ENCODE results near the gene SH3PXD2A. TPM values are rescaled to one million over a fixed set of nuclear protein-coding genes. Genes with fewer than 3 reads are reported as not detected.

Gene SH3PXD2A
- total RNA-seq, 1 donor from 2014 or later = 36.8 TPM

DNA sequence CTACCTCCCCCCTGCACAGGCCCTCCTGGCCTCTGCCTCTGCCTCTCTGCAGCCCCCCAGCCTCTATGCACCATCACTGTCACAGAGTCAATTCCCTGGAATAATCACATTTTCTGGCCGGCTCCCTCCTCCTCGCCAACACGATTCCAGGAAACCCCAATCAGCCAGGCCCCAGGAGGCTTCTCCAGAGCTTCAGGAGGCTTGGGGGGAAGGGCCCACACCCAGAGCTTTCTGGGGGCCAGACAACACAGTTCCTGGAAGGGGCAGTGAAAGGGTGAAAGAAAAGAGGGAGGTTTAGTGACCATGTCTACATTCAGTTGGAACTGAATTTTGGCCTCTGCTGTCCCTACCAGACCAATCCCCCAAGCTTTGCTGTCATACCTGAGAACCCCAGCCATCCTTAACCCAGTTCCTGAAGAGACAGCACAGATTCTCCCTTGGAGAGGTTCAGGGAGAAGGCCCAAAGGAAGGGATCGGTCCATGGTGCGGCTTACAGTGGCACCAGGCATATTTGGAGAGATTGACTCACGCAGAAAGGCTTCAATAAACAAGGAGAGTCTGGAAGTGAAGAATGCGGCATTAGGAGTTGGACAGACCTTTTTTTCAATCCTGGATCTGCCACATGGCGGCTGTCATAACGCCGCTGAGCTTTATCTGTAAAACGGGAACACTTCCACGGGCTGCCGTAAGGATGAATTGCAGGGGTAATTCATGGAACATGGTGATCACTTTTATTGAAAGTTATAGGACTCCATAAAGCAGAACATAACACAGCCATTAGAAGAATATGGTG lies 272.8 kb downstream of the SH3PXD2A start:
- H3K27me3 Mint-ChIP-seq (ENCODE audit: low read depth) = peaks cover 6% of the 10 kb centered on the region
- H3K9me3 Mint-ChIP-seq = peaks cover 9% of the 10 kb centered on the region
- no peaks in the 10 kb centered on the region for H3K4me1 Mint-ChIP-seq
- H3K27ac Mint-ChIP-seq = no peak overlapping the region
- H3K36me3 Mint-ChIP-seq = peaks cover 11% of the 10 kb centered on the region
- TF ChIP-seq, protein P1, sequence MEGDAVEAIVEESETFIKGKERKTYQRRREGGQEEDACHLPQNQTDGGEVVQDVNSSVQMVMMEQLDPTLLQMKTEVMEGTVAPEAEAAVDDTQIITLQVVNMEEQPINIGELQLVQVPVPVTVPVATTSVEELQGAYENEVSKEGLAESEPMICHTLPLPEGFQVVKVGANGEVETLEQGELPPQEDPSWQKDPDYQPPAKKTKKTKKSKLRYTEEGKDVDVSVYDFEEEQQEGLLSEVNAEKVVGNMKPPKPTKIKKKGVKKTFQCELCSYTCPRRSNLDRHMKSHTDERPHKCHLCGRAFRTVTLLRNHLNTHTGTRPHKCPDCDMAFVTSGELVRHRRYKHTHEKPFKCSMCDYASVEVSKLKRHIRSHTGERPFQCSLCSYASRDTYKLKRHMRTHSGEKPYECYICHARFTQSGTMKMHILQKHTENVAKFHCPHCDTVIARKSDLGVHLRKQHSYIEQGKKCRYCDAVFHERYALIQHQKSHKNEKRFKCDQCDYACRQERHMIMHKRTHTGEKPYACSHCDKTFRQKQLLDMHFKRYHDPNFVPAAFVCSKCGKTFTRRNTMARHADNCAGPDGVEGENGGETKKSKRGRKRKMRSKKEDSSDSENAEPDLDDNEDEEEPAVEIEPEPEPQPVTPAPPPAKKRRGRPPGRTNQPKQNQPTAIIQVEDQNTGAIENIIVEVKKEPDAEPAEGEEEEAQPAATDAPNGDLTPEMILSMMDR (IDR thresholded peaks at IDR 0.05; ENCODE audit: unreplicated experiment) = no peak
- DNase-seq (ENCODE audit: low spot score in 2 of 2, unreplicated experiment in 2 of 2) = no peak
- H3K4me3 Mint-ChIP-seq = no peak overlapping the region

DNA sequence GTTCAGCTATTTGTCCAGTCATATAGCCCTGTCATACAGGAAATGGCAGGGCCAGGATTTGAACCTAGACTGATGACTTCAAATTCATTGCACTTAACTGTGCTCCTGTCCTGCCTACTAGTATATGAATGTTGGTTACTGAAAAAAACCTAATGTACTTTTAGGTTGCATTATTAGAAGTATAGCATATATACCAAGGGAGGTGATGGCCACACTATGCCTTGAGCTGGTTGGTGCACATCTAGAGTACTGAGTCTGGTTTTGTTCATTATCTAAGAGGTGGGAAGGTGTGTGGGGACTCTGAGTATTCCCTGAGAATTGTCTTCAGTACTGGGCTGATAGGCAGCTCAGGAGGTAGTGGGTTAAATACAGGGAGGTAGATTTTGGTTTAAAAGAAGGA lies 273.9 kb downstream of the SH3PXD2A start:
- Mint-ChIP-seq H3K9me3 (peaks cover 2% of the 10 kb centered on the region), H3K27ac (no peak overlapping the region), H3K36me3 (peaks cover 7% of the 10 kb centered on the region), H3K4me3 (no peak overlapping the region), H3K4me1 (no peaks in the 10 kb centered on the region), H3K27me3 (ENCODE audit: low read depth) (peaks cover 6% of the 10 kb centered on the region)
- DNase-seq (ENCODE audit: low spot score in 2 of 2, unreplicated experiment in 2 of 2) = no peak
- TF ChIP-seq, protein P1 (IDR thresholded peaks at IDR 0.05; ENCODE audit: unreplicated experiment) = no peak

DNA sequence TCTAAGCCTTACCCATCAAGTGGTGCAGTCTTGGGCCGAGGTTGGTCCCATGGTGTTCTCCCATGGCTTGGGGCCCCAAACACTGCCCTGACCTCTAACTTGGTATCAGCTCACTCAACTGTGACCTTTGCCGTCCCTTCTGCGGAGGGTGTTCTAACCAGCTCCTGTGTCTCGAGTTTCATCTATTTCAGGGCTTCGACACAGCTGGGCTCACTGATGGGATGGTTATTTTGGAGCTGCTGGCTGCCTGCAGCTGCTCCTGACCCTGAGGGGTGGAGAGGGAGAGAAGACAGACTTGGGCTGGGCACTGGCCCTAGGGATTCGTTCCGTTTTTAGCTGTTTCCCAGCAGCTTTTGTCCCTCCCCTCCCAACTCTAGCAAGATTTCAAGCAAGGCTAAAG lies 274.9 kb downstream of the SH3PXD2A start:
- H3K4me3 Mint-ChIP-seq = no peak overlapping the region
- TF ChIP-seq, protein P1 (IDR thresholded peaks at IDR 0.05; ENCODE audit: unreplicated experiment) = no peak

GRCh38 chr10:103580011-103580410 lies 275.4 kb downstream of the SH3PXD2A start:
- Mint-ChIP-seq H3K27me3 (ENCODE audit: low read depth) (peaks cover 6% of the 10 kb centered on the region), H3K4me1 (peaks cover 2% of the 10 kb centered on the region), H3K27ac (no peak overlapping the region), H3K4me3 (no peak overlapping the region), H3K36me3 (peaks cover 2% of the 10 kb centered on the region), H3K9me3 (no peaks in the 10 kb centered on the region)
- DNase-seq (ENCODE audit: low spot score in 2 of 2, unreplicated experiment in 2 of 2) = no peak
- TF ChIP-seq, protein P1 (IDR thresholded peaks at IDR 0.05; ENCODE audit: unreplicated experiment) = no peak

More for the DNA sequence above, 274.9 kb downstream of the SH3PXD2A start:
- Mint-ChIP-seq H3K27me3 (ENCODE audit: low read depth) (peaks cover 6% of the 10 kb centered on the region), H3K4me1 (peaks cover 2% of the 10 kb centered on the region), H3K36me3 (peaks cover 2% of the 10 kb centered on the region), H3K27ac (no peak overlapping the region), H3K9me3 (no peaks in the 10 kb centered on the region)
- no peak for DNase-seq (ENCODE audit: low spot score in 2 of 2, unreplicated experiment in 2 of 2)

DNA sequence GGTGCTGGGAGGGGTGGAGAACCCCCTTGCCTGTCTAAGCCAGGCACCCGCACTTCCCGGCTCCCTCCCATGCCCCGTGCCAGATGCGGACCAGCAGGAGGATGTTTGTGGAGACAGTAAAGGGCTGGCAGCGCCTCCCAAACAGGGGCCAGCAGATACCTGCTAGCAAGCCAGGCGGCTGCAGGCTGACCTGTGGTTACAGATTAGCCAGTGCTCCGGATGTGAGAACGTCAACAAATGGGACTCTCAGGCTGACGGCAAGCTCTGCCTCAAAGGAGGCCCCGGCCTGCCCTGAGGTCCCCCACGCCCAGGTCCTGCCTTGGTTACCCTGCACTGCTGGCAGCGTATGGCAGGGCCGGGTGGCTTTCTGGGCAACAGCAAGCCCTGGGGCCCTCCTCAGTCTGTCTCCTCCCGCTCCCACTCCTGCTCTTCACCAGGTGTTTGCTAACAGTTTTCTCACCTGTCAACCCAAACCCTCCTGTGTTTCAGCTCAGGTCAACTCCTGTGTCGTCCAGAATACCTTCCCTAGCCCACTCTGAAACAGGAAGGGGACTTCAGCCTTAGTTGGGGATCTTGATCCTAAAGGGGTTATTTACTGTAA lies 276.5 kb downstream of the SH3PXD2A start:
- H3K36me3 Mint-ChIP-seq = peaks cover 1% of the 10 kb centered on the region
- no peaks in the 10 kb centered on the region for H3K9me3 Mint-ChIP-seq
- no peak for DNase-seq (ENCODE audit: low spot score in 2 of 2, unreplicated experiment in 2 of 2)
- peaks cover 5% of the 10 kb centered on the region for H3K4me1 Mint-ChIP-seq
- peaks cover 9% of the 10 kb centered on the region for H3K27me3 Mint-ChIP-seq (ENCODE audit: low read depth)
- H3K27ac Mint-ChIP-seq = no peak overlapping the region
- TF ChIP-seq, protein P1 (IDR thresholded peaks at IDR 0.05; ENCODE audit: unreplicated experiment) = no peak
- H3K4me3 Mint-ChIP-seq = no peak overlapping the region

Measured in mesothelial cell of epicardium (in vitro differentiated cells).